Activated CD4-positive, alpha-beta T cell treated with anti-CD3 and anti-CD28 coated beads for 1 hour (primary cell): Measurements from ENCODE around the gene PDHX.

Source experiments
- DNase-seq: peaks from one replicate; pipeline ENCODE4 v3.0.0-alpha.2; 2020

Gene PDHX

GRCh38 chr11:34960277-34960676 is 43.9 kb downstream of the PDHX start:
- no peak for DNase-seq

GRCh38 chr11:34962034-34962433 is 45.6 kb downstream of the PDHX start:
- no peak for DNase-seq

- DNase-seq, result no peak
Measured at GRCh38 chr11:34963351-34963750, 46.9 kb downstream of the PDHX start.

- DNase-seq, result no peak
Measured at GRCh38 chr11:34964610-34965331, 48.4 kb downstream of the PDHX start.

- no peak for DNase-seq
Measured at GRCh38 chr11:34968862-34969261, 52.4 kb downstream of the PDHX start.

GRCh38 chr11:34970033-34970432 is 53.6 kb downstream of the PDHX start:
- DNase-seq, result no peak

- no peak for DNase-seq
Measured at GRCh38 chr11:34970480-34970879, 54.1 kb downstream of the PDHX start.

- DNase-seq, result no peak
Measured at GRCh38 chr11:34971928-34972327, 55.5 kb downstream of the PDHX start.

GRCh38 chr11:34972366-34972765 is 55.9 kb downstream of the PDHX start:
- no peak for DNase-seq

- no peak for DNase-seq
Measured at GRCh38 chr11:34972892-34973291, 56.5 kb downstream of the PDHX start.

GRCh38 chr11:34975482-34975881 is 59.1 kb downstream of the PDHX start:
- no peak for DNase-seq

GRCh38 chr11:34976496-34977088 is 60.2 kb downstream of the PDHX start:
- DNase-seq, result no peak

GRCh38 chr11:34977089-34977912 is 60.9 kb downstream of the PDHX start:
- DNase-seq, result no peak

GRCh38 chr11:34978236-34979191 is 62.1 kb downstream of the PDHX start:
- DNase-seq, result no peak

GRCh38 chr11:34984514-34984913 is 68.1 kb downstream of the PDHX start:
- no peak for DNase-seq

- DNase-seq, result no peak
Measured at GRCh38 chr11:34986883-34987520, 70.6 kb downstream of the PDHX start.

- DNase-seq, result no peak
Measured at GRCh38 chr11:34987617-34988016, 71.2 kb downstream of the PDHX start.

GRCh38 chr11:34988294-34989255 is 72.2 kb downstream of the PDHX start:
- no peak for DNase-seq

GRCh38 chr11:34990916-34991315 is 74.5 kb downstream of the PDHX start:
- no peak for DNase-seq

- no peak for DNase-seq
Measured at GRCh38 chr11:34994854-34995253, 78.4 kb downstream of the PDHX start.

- DNase-seq, result no peak
Measured at GRCh38 chr11:34996958-34997357, 80.5 kb downstream of the PDHX start.
